Epithelial cell of prostate (primary cell): ENCODE results near the gene H6PD.
A peak's percentile ranks its signal among the peaks of the same experiment; 100 is the strongest.

Experiments
- DNase-seq: peaks from one replicate; pipeline ENCODE4 v3.0.0-alpha.2; 2011; ENCODE audit warnings: low read depth, low spot score
- H3K27ac ChIP-seq: fragments of 450-650 bp; 2 replicates; pipeline ENCODE4 v1.5.1; 2017; ENCODE audit warnings: mild to moderate bottlenecking

The H6PD gene

DNA sequence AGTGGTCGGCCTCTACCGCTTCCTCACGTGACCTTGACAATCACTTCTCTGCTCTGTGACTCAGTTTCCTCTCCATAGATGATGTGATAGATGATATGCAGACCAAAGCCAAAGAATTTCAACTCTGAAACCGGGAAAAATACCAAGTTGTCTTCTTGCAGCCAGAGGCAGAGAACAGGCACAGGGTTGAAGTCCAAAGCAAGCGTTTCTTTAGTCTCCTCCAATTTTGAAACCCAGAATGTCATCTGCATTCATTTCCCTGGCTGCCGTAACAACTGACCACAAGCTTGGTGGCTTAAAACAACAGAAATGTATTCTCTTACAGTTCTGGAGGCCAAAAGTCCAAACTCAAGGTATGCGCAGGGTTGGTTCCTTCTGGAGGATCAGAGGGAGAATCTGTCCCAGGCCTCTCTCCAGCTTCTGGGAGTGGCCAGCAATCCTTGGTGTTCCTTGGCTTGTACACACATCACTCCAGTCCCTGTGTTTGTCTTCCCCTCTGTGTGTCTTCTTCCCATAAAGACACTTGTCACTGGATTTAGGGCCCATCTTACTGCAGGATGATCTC is 30.3 kb upstream of the H6PD start:
- no peak overlapping the region for H3K27ac ChIP-seq
- DNase-seq: no peak

DNA sequence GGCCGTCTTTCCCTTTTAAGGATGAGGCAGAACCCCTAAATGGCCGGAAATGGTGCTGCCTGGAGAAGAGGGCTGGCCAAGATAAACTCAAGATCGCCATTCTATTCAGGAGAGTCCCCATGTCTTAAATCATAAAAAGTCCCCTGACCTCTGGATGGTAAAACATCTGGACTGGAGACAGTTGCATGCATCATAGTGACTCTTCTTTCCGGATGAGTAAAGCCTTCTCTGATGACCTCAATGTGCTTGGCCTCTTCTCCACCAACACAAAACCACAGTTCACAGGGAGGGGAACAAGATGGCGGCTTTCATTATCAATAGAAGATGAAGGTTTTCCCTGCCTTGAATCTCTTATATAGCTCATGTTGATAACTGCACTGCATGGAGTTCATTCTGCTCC is 27.5 kb upstream of the H6PD start:
- no peak overlapping the region for H3K27ac ChIP-seq
- no peak for DNase-seq

DNA sequence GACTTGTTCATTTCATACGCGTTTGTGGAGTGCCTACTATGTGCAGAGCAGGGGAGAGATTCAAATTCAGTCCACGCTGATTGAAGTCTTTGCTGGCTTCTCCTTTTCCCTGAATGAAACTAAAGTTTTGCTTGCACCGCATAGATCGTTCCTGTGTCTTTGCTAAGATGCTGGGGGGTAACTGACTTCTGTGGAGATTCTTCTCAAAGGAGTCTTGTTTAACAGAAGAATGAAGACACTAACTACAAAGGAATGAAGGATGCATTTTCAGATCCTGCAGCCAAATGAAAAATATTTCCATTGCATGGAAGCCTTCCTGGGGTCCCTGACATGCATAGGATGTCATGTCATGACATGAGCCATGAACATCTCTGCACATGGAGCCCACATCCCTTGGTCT is 26.9 kb upstream of the H6PD start:
- DNase-seq: no peak
- H3K27ac ChIP-seq: no peak overlapping the region

DNA sequence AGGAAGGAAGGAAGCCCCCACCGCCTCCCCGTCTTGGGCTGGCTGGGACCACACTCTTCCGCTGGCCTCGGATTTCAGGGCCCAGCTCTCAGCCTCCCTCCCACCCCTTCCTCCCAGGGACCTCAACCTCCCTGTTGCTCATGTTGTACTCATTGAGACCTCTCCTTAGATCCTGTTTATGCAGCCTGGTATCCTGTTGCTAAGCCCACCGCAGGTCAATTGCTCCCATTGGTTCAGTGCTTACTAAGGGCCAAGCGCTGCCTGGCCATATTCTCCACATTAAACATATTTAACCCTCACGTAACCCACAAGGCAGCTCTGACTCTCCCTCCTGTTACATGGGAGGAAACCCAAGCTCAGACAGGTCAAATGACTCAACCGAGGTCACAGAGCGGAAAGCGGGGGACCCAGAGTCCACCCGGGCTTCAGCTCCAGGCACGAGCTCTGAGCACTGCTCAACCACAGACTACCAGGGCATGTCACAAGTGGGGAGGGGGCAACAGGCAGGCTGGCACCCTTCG is 23.2 kb upstream of the H6PD start:
- no peak overlapping the region for H3K27ac ChIP-seq
- DNase-seq: no peak

DNA sequence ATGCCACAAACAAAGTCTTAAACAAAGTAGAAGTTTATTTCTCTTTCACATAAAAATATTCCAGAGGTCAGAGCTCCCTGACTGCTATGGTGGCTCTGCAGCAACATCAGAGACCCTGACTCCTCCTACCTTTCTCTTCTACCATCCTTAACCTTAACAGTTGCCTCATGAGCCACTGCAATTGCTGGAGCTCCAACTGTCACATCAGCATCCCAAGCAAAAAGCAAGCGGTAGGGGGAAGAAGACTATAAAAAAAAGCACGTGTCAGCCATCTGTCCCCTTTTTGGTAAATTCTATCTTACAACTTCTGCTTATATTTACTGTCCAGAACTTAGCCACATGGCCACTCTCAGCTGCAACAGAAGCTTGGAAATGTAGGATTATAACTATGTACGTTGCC is 21.8 kb upstream of the H6PD start:
- no peak for DNase-seq

DNA sequence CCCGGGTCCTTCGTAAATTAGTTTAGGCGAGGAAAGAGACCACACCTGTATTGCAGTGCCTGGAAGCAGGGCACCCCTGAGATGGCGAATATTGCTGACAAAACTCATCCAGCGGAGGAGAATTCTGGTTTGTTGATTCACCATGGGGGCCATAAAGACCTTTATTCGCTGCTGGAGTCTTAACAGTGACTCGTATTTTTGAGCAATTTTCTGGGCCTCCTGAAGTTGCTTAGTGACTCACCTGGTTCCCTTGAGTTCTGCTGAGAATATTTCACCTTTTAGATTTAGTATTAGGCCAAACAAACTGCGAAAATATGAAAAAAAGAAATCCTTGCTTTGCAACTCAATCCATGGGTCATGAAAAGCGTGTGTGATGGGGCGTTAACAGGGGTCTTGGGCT is 20.6 kb upstream of the H6PD start:
- DNase-seq: no peak
- H3K27ac ChIP-seq: no peak overlapping the region

More for the DNA sequence above, 21.8 kb upstream of the H6PD start:
- H3K27ac ChIP-seq: no peak overlapping the region

DNA sequence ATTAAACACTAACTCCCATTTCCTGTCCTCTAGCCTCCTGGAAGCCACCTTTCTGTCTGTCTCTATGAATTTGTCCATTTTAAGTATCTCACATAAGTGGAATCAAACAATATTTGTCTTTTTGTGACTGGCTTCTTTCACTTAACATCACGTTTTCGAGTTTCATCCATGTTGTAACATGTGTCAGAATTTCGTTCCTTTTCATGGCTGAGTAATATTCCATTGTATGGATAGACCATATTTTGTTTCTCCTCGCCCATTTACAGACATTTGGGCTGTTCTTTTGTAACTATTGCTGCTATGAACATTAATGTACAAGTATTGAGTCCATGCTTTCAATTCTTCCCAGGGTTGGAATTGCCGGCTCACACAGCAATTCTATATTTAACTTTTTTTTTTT is 15.7 kb upstream of the H6PD start:
- no peak overlapping the region for H3K27ac ChIP-seq
- DNase-seq: no peak

DNA sequence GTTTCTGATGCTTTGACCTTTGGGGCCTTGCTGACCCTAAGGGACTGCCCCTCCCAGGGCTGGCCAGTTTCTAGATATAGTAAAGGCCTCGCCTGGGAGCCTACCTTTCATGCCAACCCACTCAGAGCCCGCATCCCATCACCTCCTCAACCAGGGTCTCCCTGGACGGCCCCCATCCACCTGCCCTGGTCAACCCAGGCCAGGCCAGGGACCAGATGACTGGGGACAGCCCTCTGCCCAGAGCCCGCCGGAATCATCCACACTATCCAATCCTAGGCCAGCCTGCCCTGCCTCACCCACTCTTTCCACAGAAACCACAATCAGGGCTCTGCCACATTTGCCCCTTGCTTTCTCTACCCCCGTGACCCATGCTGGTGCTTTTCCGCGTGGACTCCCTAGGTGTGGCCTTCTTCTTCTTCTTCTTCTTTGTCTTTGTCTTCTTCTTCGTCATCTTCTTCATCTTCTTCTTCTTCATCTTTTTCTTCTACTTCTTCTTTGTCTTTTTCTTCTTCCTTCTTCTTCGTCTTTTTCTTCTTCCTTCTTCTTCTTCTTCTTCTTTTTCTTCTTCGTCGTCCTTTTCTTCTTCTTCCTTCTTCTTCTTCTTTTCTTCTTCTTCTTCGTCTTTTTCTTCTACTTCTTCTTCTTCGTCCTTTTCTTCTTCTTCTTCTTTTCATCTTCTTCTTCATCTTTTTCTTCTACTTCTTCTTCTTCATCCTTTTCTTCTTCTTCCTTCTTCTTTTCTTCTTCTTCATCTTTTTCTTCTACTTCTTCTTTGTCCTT is 11.5 kb upstream of the H6PD start:
- no peak overlapping the region for H3K27ac ChIP-seq
- DNase-seq: no peak

DNA sequence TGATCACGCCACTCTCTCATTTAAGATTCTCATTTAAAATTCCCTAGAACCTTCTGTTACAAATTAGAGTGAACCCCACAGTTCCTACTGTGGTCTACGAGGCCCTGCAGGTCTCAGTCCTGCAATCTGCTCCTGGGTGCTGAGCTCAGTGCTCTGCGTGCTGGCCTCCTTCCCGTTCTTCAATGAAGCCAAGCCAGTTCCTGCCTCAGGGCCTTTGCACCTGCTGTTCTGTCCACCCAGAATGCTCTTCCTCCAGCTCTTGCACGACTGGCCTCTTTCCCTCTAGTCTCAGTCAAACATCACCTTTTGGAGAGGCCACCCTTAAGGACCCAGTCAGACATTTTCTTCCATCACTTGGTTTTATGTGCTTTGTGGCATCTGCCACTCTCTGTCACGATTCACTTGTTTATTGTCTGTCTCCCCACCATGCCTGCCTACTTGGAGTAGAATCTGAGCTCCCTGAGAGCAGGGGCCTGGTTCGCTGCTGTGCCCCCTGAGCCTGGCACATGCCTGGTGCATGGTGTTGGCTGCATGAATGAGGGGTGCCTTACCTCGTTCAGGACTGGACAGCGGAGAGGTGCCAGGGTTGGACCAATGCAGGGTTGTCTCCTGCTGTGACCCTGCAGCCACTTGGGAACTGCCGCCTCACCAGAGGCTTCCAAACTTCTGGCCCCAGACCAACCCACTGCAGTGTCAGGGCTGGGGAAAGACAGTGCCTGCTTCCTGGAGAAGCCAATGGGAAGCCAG is 9.7 kb upstream of the H6PD start:
- DNase-seq: no peak
- no peak overlapping the region for H3K27ac ChIP-seq

DNA sequence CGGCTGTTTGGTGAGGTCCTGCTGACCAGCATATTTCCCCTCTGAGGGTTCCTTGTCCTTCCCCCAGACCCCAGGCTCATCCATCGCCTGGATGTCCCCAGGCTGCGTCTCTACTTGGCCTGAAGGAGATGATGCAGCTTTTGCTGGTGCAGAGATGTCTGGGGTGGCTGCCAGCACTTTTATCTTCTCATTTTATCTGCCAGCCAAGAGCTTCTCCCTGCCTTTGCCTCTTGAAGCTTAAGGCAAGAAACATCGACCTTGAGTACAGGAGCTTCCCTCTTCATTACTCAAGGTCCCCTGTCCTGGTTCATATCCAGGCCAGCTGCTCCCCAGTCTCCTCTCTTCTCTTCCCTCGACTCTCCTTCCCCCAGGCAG is 9.2 kb upstream of the H6PD start:
- DNase-seq: no peak
- no peak overlapping the region for H3K27ac ChIP-seq

DNA sequence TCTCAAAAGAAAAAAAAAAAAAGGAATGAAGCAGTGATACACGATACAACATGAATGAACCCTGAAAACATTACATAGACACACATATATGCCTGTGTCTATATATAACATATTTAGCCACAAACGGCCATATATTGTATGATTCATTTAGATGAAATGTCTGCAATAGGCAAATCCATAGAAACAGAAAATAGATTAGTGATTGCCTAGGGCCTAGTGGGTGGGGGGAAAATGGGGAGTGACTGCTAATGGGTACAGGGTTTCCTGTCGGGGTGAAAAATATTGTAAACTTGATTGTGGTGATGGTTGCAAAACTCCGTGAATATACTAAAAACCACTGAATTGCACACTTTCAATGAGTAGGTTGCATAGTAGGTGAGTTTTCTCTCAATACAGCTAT is 6.0 kb upstream of the H6PD start:
- DNase-seq: no peak
- no peak overlapping the region for H3K27ac ChIP-seq

DNA sequence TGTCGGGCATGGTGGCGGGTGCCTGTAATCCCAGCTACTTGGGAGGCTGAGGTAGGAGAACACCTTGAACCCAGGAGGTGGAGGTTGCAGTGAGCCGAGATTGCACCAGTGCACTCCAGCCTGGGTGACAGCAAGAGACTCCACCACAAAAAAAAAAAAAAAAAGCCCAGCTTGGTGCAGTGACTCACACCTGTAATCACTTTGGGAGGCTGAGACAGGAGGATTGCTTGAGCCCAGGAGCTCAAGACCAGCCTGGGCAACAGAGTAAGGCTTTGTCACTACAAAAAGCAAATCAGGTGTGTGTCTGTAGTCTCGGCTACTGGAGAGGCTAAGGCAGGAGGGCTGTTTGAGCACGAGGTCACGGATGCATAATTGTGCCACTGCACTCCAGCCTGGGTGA is 5.0 kb upstream of the H6PD start:
- no peak for DNase-seq
- no peak overlapping the region for H3K27ac ChIP-seq

DNA sequence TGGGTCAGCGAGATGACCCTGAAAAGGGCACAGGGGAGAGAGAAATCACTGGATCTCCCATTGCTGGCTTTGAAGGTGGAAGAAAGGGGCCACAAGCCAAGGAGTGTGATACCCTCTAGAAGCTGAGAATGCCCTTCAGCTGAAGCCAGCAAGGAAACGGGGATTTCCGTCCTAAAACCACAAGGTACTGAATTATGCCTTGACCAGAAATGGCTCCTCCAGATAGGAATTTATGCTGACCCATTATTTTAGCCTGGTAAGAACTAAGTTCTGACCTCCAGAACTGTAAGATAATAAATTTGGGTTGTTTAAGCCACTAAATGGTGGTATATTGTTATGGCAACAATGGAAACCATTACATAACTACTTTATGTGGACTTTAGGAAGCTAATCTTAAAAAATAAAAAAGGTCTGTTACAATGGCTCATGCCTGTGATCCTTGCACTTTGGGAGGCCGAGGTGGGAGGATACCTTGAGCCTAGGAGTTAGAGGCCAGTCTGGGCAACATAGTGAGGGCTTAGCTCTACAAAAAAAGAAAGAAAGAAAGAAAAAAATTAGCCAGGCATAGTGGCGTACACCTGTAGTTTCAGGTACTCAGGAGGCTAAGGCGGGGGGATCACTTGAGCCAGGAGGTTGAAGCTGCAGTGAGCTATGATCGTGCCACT is 3.6 kb upstream of the H6PD start:
- H3K27ac ChIP-seq: peak overlapping the region; percentile 40

DNA sequence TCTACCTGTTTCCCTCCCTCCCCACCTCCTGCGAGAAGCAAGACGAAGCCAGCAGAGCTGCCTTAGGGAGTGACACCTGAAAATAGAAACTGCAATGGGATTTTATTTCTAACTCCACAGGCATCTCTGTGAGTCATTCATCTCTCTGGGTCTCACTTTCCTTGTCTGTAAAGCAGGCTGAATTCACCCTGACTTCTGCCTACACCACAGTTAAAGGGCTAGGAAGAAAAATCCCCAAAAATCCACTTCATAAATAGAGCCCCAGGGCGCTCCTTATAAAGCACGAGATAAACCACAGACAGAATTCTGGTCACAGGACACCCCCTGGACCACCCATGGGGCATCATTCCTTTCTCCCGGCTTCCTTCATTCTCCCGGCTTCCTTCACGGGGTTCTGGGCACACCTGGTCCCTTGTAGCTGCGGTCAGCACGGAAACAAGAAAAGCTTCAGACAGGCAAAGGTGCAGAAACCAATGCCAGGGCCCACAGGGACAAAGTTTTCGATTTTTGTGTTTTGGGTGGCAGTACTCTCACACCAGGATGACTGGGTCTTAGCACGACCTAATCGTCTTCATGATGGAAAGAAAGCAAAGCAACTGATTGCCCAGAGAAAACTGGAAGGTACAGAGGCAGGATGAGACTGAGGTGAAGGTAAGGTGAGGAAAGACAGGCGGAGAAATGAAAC is 2.8 kb upstream of the H6PD start:
- DNase-seq: peak; percentile 46
- H3K27ac ChIP-seq: peak overlapping the region; percentile 40

More for the DNA sequence above, 3.6 kb upstream of the H6PD start:
- no peak for DNase-seq

DNA sequence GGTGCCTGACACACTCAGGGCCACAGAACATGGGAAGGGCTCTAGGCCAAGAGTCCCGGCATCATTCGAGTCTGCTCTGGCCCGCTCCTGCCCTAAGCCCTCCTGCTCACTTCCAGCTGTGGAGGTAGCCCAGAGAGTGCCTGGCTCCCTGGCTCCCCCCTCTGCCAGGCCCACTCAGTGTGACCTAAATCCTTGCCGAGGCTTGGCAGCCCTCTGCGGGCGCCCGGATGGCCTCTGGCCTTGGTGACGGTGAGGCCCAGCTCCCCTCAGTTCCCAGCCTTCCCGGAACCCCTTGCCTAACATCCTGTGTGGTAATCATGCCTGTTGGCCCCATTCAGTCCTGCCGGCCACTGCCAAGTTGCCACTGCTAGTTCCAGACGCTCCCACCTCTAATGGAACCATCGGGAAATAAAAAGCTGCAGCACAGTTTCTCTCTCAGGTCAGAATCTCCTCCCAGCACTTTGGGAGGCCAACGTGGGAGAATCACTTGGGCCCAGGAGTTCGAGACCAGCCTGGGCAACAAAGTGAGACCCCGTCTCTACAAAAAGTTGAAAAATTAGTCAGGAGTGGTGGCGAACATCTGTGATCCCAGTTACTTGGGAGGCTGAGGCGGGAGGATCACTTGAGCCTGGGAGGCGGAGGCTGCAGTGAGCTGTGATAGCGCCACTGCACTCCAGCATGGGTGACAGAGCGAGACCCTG is 1.2 kb upstream of the H6PD start:
- peak overlapping the region; percentile 80 for H3K27ac ChIP-seq
- no peak for DNase-seq

DNA sequence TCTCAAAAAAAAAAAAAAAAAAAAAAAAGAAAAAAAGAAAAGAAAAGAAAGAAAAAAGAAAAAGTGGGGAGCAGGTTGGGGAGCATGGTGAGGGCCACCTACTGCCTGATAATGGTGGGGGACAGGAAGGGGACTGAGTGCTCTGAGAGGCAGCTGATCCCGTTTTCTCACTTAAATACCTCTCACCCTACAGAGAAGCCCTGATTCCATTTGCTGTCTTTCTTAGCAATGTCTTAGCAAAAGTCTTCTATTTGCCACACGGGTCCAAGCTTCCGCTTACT is 692 bp upstream of the H6PD start:
- H3K27ac ChIP-seq: peak overlapping the region; percentile 80
- no peak for DNase-seq

DNA sequence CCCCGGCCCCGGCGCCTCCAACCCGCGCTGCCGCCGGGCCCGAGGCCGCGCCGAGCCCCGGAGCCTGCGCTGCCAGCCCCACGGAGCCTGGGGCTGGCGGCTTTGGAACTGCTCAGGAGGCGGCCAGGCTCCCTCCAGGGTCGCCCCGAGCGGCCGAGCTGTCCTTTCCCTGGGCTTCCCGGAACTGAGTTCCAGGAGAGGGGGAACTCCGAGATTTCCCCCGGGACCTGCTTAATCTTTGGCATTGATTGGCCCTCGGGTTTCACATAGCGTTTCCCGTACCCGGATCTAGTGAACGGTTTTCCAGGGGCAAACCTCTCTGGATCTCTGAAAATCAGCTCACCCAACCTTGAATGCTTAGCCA is 504 bp downstream of the H6PD start:
- peak overlapping the region; percentile 80 for H3K27ac ChIP-seq
- DNase-seq: no peak

DNA sequence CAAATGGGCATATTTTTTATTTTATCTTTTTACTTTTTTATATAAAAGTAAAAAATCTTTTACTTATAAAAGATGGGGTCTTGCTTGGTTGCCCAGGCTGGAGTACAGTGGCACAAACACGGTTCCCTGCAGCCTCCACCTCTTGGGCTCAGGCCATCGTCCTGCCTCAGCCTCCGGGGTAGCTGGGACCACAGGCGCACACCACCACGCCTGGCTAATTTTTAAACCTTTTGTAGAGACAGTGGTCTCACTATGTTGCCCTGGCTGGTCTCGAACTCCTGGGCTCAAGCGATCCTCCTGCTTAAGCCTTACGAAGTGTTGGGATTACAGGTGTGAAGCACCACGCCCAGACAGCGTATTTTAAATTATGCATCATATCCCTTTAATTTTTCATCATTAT is 986 bp downstream of the H6PD start:
- no peak for DNase-seq

DNA sequence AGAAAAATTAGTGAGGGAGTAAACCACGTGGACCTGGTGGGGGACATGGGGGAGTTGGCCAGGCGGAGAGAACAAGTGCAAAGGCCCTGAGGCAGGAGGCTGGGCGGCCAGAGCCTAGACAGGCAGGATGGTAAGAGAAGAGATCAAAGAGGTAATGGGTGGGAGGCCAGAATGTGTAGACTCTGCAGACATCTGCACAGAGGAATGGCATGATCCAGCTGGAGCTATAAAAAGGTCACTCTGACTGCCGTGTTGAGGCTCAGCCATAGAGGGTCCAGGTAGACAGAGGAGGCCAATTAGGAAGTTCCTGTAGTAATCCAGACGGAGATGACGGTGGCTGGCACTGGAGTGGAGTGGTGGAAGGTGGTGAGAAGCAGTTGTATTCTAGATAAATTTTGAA is 3.6 kb downstream of the H6PD start:
- no peak for DNase-seq
- H3K27ac ChIP-seq: no peak overlapping the region

More for the DNA sequence above, 986 bp downstream of the H6PD start:
- H3K27ac ChIP-seq: peak overlapping the region; percentile 80

DNA sequence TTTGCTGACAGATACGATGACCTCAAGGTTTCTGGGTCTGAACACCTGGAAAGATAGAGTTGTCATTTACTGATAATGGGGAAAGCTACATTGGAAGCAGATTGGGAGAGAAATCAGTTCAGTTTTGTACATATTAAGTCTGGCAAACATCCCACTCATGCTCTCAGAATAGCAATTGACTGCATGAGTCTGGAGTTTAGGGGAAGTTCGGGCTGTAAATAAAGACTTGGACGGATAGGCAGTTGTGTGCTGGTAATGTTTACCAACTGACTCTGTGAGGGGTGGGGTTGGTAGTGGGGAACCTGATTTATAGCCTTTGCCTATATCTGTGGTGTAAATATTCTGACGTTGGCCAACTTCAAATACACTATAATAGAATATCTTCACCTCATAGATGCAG is 4.0 kb downstream of the H6PD start:
- DNase-seq: no peak
- no peak overlapping the region for H3K27ac ChIP-seq
